ENCODE results near the gene KCTD17. TPM values are rescaled to one million over a fixed set of nuclear protein-coding genes. Genes with fewer than 3 reads are reported as not detected.

Gene KCTD17
- total RNA-seq, 1 experiment from 2014 or later = 32.7 TPM

DNA sequence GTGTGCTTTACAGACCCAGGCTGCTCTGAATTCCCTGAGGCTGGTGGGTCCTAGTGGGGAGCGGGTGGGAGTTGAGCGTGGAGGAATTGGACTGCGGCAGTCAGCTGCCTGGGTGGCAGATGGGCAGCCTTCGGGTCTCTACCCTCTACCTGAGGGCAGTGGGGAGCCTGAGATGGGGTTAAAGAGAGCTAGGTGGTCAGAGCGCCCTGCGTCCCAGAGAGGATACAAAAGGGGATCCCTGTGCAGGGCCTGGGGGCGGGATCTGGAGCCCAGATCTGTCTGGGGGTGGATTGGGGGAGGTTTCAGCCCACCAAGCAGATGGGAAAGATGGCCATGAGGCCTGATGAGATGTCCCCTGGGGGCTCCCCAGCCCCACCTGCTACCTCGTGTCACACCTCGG lies 18.2 kb downstream of the KCTD17 start:
- no peak overlapping the region for H3K27ac ChIP-seq (ENCODE audit: low read length)
- no peaks in the 10 kb centered on the region for H3K36me3 ChIP-seq (ENCODE audit: control insufficient read depth, insufficient read depth, low read length)
- CTCF ChIA-PET = no interaction called here
- no TSS peak for BruUV-seq (replicated peaks)
- DNase-seq (ENCODE audit: low read depth, low spot score) (no peak), ATAC-seq (no peak)
- POLR2A ChIA-PET = no interaction called here
- no peaks in the 10 kb centered on the region for H3K4me1 ChIP-seq (ENCODE audit: control insufficient read depth, insufficient read depth, low read length)
- intact Hi-C loops (cut with micrococcal nuclease; ENCODE audit: unreplicated experiment) = no loop called here
- H3K4me3 ChIP-seq (ENCODE audit: low read depth in 2 of 2, low read length in 2 of 2) = no peak overlapping the region
- no peaks in the 10 kb centered on the region for H3K27me3 ChIP-seq (ENCODE audit: control insufficient read depth, insufficient read depth, low read length)
- TF ChIP-seq SIN3A (IDR thresholded peaks at IDR 0.05; ENCODE audit: borderline replicate concordance, insufficient read depth, low read depth, low read length) (no peak), POLR2AphosphoS5 (IDR thresholded peaks at IDR 0.05; ENCODE audit: low read depth, low read length) (no peak), TCF7L2 (IDR thresholded peaks at IDR 0.05; ENCODE audit: low read depth, low read length) (no peak)
- TF ChIP-seq, protein P1, sequence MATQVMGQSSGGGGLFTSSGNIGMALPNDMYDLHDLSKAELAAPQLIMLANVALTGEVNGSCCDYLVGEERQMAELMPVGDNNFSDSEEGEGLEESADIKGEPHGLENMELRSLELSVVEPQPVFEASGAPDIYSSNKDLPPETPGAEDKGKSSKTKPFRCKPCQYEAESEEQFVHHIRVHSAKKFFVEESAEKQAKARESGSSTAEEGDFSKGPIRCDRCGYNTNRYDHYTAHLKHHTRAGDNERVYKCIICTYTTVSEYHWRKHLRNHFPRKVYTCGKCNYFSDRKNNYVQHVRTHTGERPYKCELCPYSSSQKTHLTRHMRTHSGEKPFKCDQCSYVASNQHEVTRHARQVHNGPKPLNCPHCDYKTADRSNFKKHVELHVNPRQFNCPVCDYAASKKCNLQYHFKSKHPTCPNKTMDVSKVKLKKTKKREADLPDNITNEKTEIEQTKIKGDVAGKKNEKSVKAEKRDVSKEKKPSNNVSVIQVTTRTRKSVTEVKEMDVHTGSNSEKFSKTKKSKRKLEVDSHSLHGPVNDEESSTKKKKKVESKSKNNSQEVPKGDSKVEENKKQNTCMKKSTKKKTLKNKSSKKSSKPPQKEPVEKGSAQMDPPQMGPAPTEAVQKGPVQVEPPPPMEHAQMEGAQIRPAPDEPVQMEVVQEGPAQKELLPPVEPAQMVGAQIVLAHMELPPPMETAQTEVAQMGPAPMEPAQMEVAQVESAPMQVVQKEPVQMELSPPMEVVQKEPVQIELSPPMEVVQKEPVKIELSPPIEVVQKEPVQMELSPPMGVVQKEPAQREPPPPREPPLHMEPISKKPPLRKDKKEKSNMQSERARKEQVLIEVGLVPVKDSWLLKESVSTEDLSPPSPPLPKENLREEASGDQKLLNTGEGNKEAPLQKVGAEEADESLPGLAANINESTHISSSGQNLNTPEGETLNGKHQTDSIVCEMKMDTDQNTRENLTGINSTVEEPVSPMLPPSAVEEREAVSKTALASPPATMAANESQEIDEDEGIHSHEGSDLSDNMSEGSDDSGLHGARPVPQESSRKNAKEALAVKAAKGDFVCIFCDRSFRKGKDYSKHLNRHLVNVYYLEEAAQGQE (IDR thresholded peaks at IDR 0.05; ENCODE audit: insufficient read depth in 1 of 2, low read depth in 2 of 2, low read length in 1 of 2) = no peak
- TF ChIP-seq, protein P2, sequence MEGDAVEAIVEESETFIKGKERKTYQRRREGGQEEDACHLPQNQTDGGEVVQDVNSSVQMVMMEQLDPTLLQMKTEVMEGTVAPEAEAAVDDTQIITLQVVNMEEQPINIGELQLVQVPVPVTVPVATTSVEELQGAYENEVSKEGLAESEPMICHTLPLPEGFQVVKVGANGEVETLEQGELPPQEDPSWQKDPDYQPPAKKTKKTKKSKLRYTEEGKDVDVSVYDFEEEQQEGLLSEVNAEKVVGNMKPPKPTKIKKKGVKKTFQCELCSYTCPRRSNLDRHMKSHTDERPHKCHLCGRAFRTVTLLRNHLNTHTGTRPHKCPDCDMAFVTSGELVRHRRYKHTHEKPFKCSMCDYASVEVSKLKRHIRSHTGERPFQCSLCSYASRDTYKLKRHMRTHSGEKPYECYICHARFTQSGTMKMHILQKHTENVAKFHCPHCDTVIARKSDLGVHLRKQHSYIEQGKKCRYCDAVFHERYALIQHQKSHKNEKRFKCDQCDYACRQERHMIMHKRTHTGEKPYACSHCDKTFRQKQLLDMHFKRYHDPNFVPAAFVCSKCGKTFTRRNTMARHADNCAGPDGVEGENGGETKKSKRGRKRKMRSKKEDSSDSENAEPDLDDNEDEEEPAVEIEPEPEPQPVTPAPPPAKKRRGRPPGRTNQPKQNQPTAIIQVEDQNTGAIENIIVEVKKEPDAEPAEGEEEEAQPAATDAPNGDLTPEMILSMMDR (IDR thresholded peaks at IDR 0.05) = no peak
- in situ Hi-C loops (cut with HindIII; ENCODE audit: low pct_unique_long_range_greater_than_20kb, low sequenced_read_pairs) = no loop called here
- no peaks in the 10 kb centered on the region for H3K9me3 ChIP-seq (ENCODE audit: control insufficient read depth, insufficient read depth, low read depth, low read length)

DNA sequence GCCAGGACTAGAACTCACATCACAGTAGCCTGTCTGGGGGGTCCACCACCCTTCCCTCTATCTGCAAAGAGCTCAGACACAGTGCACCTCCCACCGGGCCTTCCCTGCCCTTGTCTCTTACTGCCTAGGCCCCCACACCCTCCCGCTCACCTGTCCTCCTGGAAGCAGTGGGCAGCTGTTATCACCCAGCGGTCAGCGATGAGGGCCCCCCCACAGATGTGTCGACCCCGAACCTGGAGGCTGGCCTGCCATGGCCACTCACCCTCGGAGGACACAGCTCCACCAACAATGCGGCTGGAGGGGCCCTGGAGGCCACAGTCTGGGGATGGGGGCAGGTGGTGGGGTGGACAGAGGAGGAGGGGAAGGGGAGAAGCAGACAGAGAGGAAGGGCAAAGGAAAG lies 18.8 kb downstream of the KCTD17 start:
- H3K27ac ChIP-seq (ENCODE audit: low read length) = no peak overlapping the region
- H3K9me3 ChIP-seq (ENCODE audit: control insufficient read depth, insufficient read depth, low read depth, low read length) = no peaks in the 10 kb centered on the region
- DNase-seq (ENCODE audit: low read depth, low spot score) (no peak), ATAC-seq (no peak)
- no TSS peak for BruUV-seq (replicated peaks)
- CTCF ChIA-PET = no interaction called here
- intact Hi-C loops (cut with micrococcal nuclease; ENCODE audit: unreplicated experiment) (no loop called here), in situ Hi-C loops (cut with HindIII; ENCODE audit: low pct_unique_long_range_greater_than_20kb, low sequenced_read_pairs) (no loop called here)
- TF ChIP-seq POLR2AphosphoS5 (IDR thresholded peaks at IDR 0.05; ENCODE audit: low read depth, low read length) = no peak
- TF ChIP-seq, protein P1 (IDR thresholded peaks at IDR 0.05; ENCODE audit: insufficient read depth in 1 of 2, low read depth in 2 of 2, low read length in 1 of 2) = no peak
- TF ChIP-seq, protein P2 (IDR thresholded peaks at IDR 0.05) = no peak
- TF ChIP-seq SIN3A (IDR thresholded peaks at IDR 0.05; ENCODE audit: borderline replicate concordance, insufficient read depth, low read depth, low read length) = no peak
- no peak for TF ChIP-seq TCF7L2 (IDR thresholded peaks at IDR 0.05; ENCODE audit: low read depth, low read length)
- no peaks in the 10 kb centered on the region for H3K4me1 ChIP-seq (ENCODE audit: control insufficient read depth, insufficient read depth, low read length)
- no peak overlapping the region for H3K4me3 ChIP-seq (ENCODE audit: low read depth in 2 of 2, low read length in 2 of 2)
- POLR2A ChIA-PET = interaction anchor here (0.9 kb wide), 1 partner anchor 15 kb away, joined by 6 read pairs; no protein-coding TSS in a partner anchor
- no peaks in the 10 kb centered on the region for H3K36me3 ChIP-seq (ENCODE audit: control insufficient read depth, insufficient read depth, low read length)
- no peaks in the 10 kb centered on the region for H3K27me3 ChIP-seq (ENCODE audit: control insufficient read depth, insufficient read depth, low read length)

Measured in Panc1 (cell line).